K562 (cell line): ENCODE results near the gene RBFOX2. TPM values are rescaled to one million over a fixed set of nuclear protein-coding genes. Genes with fewer than 3 reads are reported as not detected.

Experiments used
- ATAC-seq: fragments of 200-7000 bp; cut with Tn5 transposase; 3 replicates; pipeline ENCODE4 v1.9.1; 2020; ENCODE audit warnings: moderate library complexity
- BruUV-seq: library from RNA; stranded (reverse); fragments of 400-500 nt; replicated peaks from 2 replicates; lab custom pipeline; 2021; lab: Mats Ljungman, UMichigan
- CTCF ChIA-PET: fragments of 300-600 bp; formaldehyde crosslinking; extraction: SDS; loops from one replicate; lab custom pipeline; 2021; ENCODE audit warnings: low intra/inter-chr PET ratio; lab: Yijun Ruan, JAX
- POLR2A ChIA-PET: fragments of 300-600, 350-650 bp; sonication (Branson Sonifier 250); formaldehyde crosslinking; extraction: SDS; loops from one replicate; lab custom pipeline; 2021; ENCODE audit warnings: antibody characterized with exemption, inconsistent platforms; lab: Yijun Ruan, JAX
- DNase-seq, 4 experiments: peaks; one replicate each; pipeline versions ENCODE4 v3.0.0 to v3.0.0-alpha.2; 2011 to 2018; ENCODE audit warnings: low spot score in 3 of 4, mixed read lengths in 3 of 4; ENCODE audit errors: extremely low read depth in 1 of 4
- FAIRE-seq: peaks from 2 replicates; lab custom pipeline; 2011; peaks lifted over from hg19 to GRCh38; lab: Jason Lieb, UNC
- H2AFZ ChIP-seq: 2 replicates; pipeline ENCODE4 v1.6.0; 2011; ENCODE audit warnings: low read depth, low read length, control low read depth, inconsistent platforms
- H3K27ac ChIP-seq: fragments of 200-600 bp; 3 replicates; pipeline ENCODE4 v1.8.0; 2011; ENCODE audit warnings: low read depth, mild to moderate bottlenecking, control low read depth, inconsistent platforms, low read length, moderate library complexity, mixed read lengths; ENCODE audit errors: extremely low read depth
- H3K27me3 ChIP-seq, 2 experiments: fragments of 300-600 bp in 1 of 2; 2 replicates in 1 of 2; 3 replicates in 1 of 2; pipeline versions ENCODE4 v1.6.0 to v1.8.0; 2011; ENCODE audit warnings: inconsistent platforms in 2 of 2, low read length in 2 of 2, mild to moderate bottlenecking in 1 of 2, mixed read lengths in 1 of 2, moderate library complexity in 1 of 2; ENCODE audit not compliant: control insufficient read depth in 2 of 2, insufficient read depth in 2 of 2
- H3K36me3 ChIP-seq: fragments of 300-600 bp; 3 replicates; pipeline ENCODE4 v1.8.0; 2011; ENCODE audit warnings: mild to moderate bottlenecking, low read length, inconsistent platforms; ENCODE audit not compliant: control insufficient read depth, insufficient read depth
- H3K4me1 ChIP-seq, 2 experiments: fragments of 200-600 bp in 1 of 2; replicated peaks in 1 of 2; 2 replicates in 1 of 2; 3 replicates in 1 of 2; pipeline versions ENCODE4 v1.5.1 to v1.8.0; 2011; ENCODE audit warnings: inconsistent platforms in 2 of 2, low read length in 2 of 2, mild to moderate bottlenecking in 1 of 2, mixed read lengths in 1 of 2, moderate library complexity in 1 of 2; ENCODE audit not compliant: control insufficient read depth in 2 of 2, insufficient read depth in 2 of 2
- H3K4me2 ChIP-seq: 2 replicates; pipeline ENCODE4 v1.6.1; 2011; ENCODE audit warnings: low read length, control low read depth, inconsistent platforms, mixed read lengths; ENCODE audit not compliant: insufficient read depth
- H3K4me3 ChIP-seq: fragments of 200-600 bp; sonication (generic), shearing (Covaris generic); 2 replicates; pipeline ENCODE4 v1.5.1; 2016; ENCODE audit warnings: control low read depth, inconsistent platforms
- H3K79me2 ChIP-seq: fragments of 200-600 bp; 3 replicates; pipeline ENCODE4 v1.8.0; 2011; ENCODE audit warnings: low read length, inconsistent platforms; ENCODE audit not compliant: control insufficient read depth, insufficient read depth
- H3K9ac ChIP-seq, 2 experiments: 2 replicates each; pipeline versions ENCODE4 v1.6.0 to v1.6.1; 2011; ENCODE audit warnings: low read depth in 2 of 2, low read length in 2 of 2, control low read depth in 1 of 2, inconsistent platforms in 1 of 2, mild to moderate bottlenecking in 1 of 2, mixed read lengths in 1 of 2; ENCODE audit not compliant: insufficient read depth in 1 of 2
- H3K9me1 ChIP-seq: one replicate; pipeline ENCODE4 v1.6.0; 2011; ENCODE audit warnings: inconsistent platforms, mild to moderate bottlenecking, low read length, moderate library complexity; ENCODE audit not compliant: control insufficient read depth, insufficient read depth
- H3K9me3 ChIP-seq: replicated peaks from 2 replicates; pipeline ENCODE4 v1.5.1; 2011; ENCODE audit warnings: low read depth, low read length, inconsistent platforms; ENCODE audit not compliant: control insufficient read depth, insufficient read depth
- H4K20me1 ChIP-seq: replicated peaks from 2 replicates; pipeline ENCODE4 v1.6.1; 2011; ENCODE audit warnings: low read length, inconsistent platforms, mixed read lengths; ENCODE audit not compliant: control insufficient read depth, insufficient read depth
- CHD1 ChIP-seq: fragments of 200-600 bp; sonication (generic); IDR thresholded peaks from one replicate; pipeline ENCODE4 v1.6.1; 2012; ENCODE audit warnings: mild to moderate bottlenecking, moderate library complexity, low read length, inconsistent platforms
- FUS ChIP-seq: fragments of 200-400 bp; formaldehyde crosslinking; optimal IDR thresholded peaks from 2 replicates; pipeline ENCODE3; 2017; ENCODE audit warnings: low read depth, low read length
- GABPB1 ChIP-seq: sonication (generic); formaldehyde crosslinking; IDR thresholded peaks from 2 replicates; pipeline ENCODE4 v1.8.0; 2022; ENCODE audit warnings: mild to moderate bottlenecking, missing genetic modification reagents
- HSF4 ChIP-seq: fragments of 250-450 bp; sonication (Bioruptor Pico); IDR thresholded peaks from 2 replicates; pipeline ENCODE4 v2.1.2; 2022; ENCODE audit warnings: mild to moderate bottlenecking, moderate library complexity, borderline replicate concordance
- KAT8 ChIP-seq: fragments of 450-650 bp; IDR thresholded peaks from 2 replicates; pipeline ENCODE4 v1.6.1; 2016; ENCODE audit warnings: low read depth, mild to moderate bottlenecking
- PHF21A ChIP-seq: fragments of 450-650 bp; IDR thresholded peaks from 2 replicates; pipeline ENCODE4 v1.6.1; 2017; ENCODE audit warnings: low read depth, borderline replicate concordance
- SNRNP70 ChIP-seq: fragments of 200-400 bp; formaldehyde crosslinking; optimal IDR thresholded peaks from 2 replicates; pipeline ENCODE3; 2017; ENCODE audit warnings: low read depth, low read length
- SOX6 ChIP-seq: fragments of 450-650 bp; IDR thresholded peaks from 2 replicates; pipeline ENCODE4 v1.6.1; 2014; ENCODE audit warnings: mild to moderate bottlenecking
- U2AF2 ChIP-seq: fragments of 200-400 bp; formaldehyde crosslinking; optimal IDR thresholded peaks from 2 replicates; pipeline ENCODE3; 2017; ENCODE audit warnings: low read depth, mild to moderate bottlenecking, low read length
- ZHX1 ChIP-seq: fragments of 150-350 bp; conservative IDR thresholded peaks from 2 replicates; pipeline ENCODE4 v1.6.1; 2014; ENCODE audit warnings: low read length
- ZNF224 ChIP-seq: sonication (generic); formaldehyde crosslinking; IDR thresholded peaks from 2 replicates; pipeline ENCODE4 v1.8.0; 2022; ENCODE audit warnings: mild to moderate bottlenecking, missing genetic modification reagents
- ZZZ3 ChIP-seq: fragments of 450-650 bp; IDR thresholded peaks from 2 replicates; pipeline ENCODE4 v1.6.1; 2016; ENCODE audit warnings: antibody characterized with exemption, mild to moderate bottlenecking, moderate library complexity
- WGBS: fragments of 100-300 bp; shearing (Covaris generic); methylation state at CpG from one replicate; pipeline ENCODE4 v1.1.6; 2016; ENCODE audit warnings: low coverage, mixed read lengths; ENCODE audit not compliant: insufficient coverage; ENCODE audit errors: missing lambda C conversion rate; 5-methylcytosine and 5-hydroxymethylcytosine counted together
- in situ Hi-C: fragments of 300-500 bp; cut with MboI; formaldehyde crosslinking; loops from 4 replicates; pipeline ENCODE4 v1.15.0; 2018; ENCODE audit warnings: inconsistent platforms, mixed read lengths
- intact Hi-C: fragments of 100-400 bp; cut with micrococcal nuclease; formaldehyde crosslinking; loops from 2 replicates; pipeline ENCODE4 v1.14.2; 2022
- polyA plus RNA-seq, 8 experiments: library from polyadenylated mRNA; depleted of rRNA in 4 of 8; stranded (reverse) in 5 of 8; unstranded in 3 of 8; fragments of >200 nt; fragmentation: Nextera tagmentation in 2 of 8; fragmentation: Illumina TruSeq in 1 of 8; extraction: Ambion mirVana in 2 of 8; extraction: Trizol in 1 of 8; gene quantifications; 2 replicates each; pipeline versions ENCODE4 v1.2.1 to v1.2.3, GENCODE V29; 2011 to 2014; ENCODE audit warnings: inconsistent platforms in 1 of 8, missing spikeins in 1 of 8
- total RNA-seq, 7 experiments: library from RNA; depleted of rRNA in 6 of 7; stranded (reverse); fragments of >200 nt in 6 of 7; fragmentation: Illumina TruSeq in 2 of 7; extraction: Trizol in 2 of 7; gene quantifications; 2 replicates each; pipeline versions ENCODE4 v1.2.1 to v1.2.3, GENCODE V29; 2011 to 2021; ENCODE audit warnings: low replicate concordance in 1 of 7

The RBFOX2 gene
- total and polyA plus RNA-seq, 9 of the 15 experiments (the other 6 are each of a cell fraction or from before 2014, with no cell fraction given), result 5.8 to 24.8 (median 14.2) TPM

DNA sequence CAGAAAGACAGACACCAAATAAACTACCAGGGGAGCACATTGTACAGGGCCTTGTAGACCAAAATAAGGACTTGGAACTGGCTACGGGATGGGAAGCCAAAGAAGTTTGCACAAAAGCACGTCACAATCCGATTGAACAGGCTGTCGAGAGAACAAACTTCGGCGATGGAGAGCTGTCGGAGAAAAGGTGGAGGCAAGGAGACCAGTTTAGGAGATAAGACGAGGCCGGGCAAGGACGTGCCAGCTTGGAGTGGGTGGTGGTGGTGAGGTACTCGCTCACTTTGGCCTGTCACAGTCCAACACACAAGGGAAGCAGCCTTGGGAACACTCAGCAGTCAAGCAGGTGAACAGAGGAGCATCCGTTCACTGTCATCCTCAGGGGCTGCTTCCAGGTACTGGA is 291.9 kb downstream of the RBFOX2 start:
- CTCF ChIA-PET, result no interaction called here

More for the DNA sequence above, 291.9 kb downstream of the RBFOX2 start:
- Histone ChIP-seq H3K4me3 (no peak overlapping the region), H3K36me3 (no peaks in the 10 kb centered on the region), H3K9me1 (peaks cover 3% of the 10 kb centered on the region), H3K9ac (no peak overlapping the region), H3K4me2 (no peak overlapping the region), H3K27ac (no peak overlapping the region), H4K20me1 (no peaks in the 10 kb centered on the region), H3K9me3 (no peaks in the 10 kb centered on the region), H2AFZ (no peak overlapping the region), H3K79me2 (no peaks in the 10 kb centered on the region), H3K27me3 (peaks cover 4 to 7% of the 10 kb centered on the region in 2 experiments; a peak in 4 of 5 replicates), H3K4me1 (peaks cover 0 to 13% of the 10 kb centered on the region in 2 experiments; a peak in 3 of 5 replicates)
- TF ChIP-seq CHD1, result no peak
- TF ChIP-seq KAT8, result no peak
- no peak for TF ChIP-seq ZHX1
- no peak for TF ChIP-seq ZNF224 (CRISPR knock-in tag)
- TF ChIP-seq ZZZ3, result no peak
- TF ChIP-seq GABPB1, result no peak
- TF ChIP-seq SOX6, result no peak
- no peak for TF ChIP-seq FUS
- TF ChIP-seq HSF4 (CRISPR knock-in tag), result no peak
- no peak for TF ChIP-seq SNRNP70
- TF ChIP-seq U2AF2, result no peak
- no peak for TF ChIP-seq PHF21A
- FAIRE-seq (no peak), ATAC-seq (no peak), DNase-seq (no peak)
- intact Hi-C loops (no loop called here), in situ Hi-C loops (no loop called here)
- no TSS peak for BruUV-seq
- WGBS, result 64% methylated on average over 12 of the region's 12 CpGs
- POLR2A ChIA-PET, result no interaction called here
